CD4-positive, alpha-beta T cell treated with Interferon gamma for 1 hour (primary cell): Measurements from ENCODE around the gene C11orf65.

Experiments used
- DNase-seq: peaks from one replicate; pipeline ENCODE4 v3.0.0-alpha.2; 2020

The C11orf65 gene, protein sequence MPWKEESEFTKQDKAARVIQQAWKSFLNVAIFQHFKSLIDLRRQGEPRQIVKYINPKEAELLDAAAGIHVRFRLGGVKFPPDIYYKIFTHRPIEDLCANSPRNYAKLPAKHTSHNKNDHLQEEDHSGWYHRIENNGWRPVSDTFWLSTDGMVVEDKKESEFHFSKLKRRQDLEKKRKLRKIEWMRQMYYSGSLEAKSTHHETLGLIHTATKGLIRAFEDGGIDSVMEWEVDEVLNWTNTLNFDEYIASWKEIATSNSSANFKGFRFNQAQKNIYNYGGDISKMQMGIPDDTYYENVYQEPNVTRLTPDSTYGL

DNA sequence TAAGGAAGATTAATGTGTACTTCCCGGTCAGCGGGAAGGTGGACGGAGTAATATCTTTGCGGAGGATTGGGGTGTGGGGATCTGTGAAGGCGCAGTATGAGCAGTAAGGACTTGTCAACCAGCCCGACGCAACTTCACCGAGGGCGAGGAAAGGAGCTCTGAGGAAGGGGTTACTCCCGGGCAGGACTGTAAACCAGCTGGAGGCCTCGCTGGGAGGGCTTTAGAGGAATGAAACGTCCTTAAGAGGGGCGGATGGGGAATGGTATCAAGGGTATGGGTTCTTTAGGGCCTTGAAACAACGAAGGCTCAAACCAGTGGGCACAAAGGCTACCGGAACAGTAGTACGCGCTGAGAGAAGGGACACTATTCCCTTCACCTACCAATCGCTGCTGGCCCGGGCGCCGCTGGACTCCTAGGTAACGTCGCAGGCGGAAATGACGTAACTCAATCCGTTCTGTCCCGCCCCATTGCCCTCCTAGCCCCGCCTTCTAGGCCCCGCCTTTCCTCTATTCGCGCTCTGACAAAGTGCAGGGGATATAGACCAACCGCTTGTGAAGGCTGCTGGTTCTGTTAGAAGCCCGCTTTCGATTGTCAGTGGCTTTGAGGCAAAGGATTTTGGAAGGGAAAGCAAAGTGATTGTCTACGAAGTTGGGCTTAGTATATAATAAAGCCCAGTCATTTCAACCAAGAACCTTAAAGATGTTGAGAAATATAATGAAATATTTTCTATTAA lies at the start of gene C11orf65:
C11orf65 (minus strand) TSS at position 439 of the 733 bp plus-strand sequence. CDS start 5,970 bp downstream, outside the sequence.
- DNase-seq: peak; percentile 95

DNA sequence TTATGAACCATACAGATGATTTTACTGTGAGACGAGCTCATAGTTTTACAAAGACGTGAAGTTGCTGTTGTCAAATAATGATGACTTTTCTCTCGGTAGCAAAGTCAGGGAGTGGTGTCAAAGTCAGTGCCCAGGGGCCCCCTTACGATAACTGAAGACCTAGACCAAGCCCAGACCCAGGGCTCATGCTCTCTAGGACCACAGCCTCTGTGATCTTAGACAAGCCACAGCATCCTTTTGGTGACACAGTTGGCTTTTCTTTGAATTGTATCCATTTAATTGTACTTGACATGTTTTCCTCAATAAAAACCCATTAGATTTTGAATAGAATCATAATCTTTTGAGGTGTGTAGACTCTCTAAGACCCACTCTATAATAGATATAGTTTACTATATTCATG lies 48.8 kb upstream of the C11orf65 start:
- DNase-seq: no peak

DNA sequence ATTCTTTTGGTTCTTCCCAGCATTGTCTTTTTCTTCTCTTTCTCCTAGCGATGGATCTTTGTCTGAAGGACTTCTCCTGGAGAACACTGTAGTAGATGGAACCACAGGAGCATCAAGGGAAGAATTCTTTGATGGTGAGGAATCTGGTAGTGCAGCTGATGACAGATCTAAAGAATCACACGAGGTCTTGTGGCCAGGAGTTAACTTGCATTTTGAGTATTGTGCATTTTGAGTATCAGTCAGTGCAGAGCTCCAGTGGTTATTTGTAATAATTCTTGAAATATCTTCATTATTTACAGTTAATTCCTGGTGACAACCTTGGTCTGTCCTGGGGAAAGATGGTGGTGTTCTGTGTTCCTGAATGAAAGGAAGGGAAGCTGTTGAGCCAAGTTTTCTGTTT lies 45.4 kb upstream of the C11orf65 start:
- DNase-seq: no peak

DNA sequence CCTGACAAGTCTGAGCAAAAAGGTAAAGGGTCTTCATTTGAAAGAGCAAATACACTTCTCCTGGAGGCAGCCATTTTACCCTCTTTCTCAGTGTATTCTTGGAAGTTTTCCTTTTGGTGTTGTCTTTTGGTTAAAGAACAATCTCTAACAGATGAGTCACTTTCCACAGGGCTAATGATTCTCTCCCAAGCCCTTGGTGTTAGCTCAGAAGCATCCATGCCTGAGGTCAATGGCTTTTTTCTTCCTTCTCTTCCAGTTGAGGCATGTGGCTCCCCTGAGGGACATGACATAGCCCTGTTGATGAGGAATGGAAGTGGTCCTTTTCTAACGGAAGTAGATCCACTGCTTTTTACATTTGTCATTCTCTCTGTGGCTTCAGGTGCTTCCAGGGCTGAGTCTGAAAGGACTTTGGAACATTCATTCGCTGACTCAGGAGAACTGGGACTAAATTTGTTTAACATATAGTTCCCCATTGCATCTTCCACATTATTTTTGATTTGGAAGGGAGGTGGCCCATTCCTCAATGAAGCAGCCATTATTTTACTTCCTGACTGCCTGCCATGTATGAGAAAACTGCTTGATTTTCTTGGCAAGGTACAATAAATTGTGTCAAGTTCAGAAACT lies 44.6 kb upstream of the C11orf65 start:
- DNase-seq: no peak

DNA sequence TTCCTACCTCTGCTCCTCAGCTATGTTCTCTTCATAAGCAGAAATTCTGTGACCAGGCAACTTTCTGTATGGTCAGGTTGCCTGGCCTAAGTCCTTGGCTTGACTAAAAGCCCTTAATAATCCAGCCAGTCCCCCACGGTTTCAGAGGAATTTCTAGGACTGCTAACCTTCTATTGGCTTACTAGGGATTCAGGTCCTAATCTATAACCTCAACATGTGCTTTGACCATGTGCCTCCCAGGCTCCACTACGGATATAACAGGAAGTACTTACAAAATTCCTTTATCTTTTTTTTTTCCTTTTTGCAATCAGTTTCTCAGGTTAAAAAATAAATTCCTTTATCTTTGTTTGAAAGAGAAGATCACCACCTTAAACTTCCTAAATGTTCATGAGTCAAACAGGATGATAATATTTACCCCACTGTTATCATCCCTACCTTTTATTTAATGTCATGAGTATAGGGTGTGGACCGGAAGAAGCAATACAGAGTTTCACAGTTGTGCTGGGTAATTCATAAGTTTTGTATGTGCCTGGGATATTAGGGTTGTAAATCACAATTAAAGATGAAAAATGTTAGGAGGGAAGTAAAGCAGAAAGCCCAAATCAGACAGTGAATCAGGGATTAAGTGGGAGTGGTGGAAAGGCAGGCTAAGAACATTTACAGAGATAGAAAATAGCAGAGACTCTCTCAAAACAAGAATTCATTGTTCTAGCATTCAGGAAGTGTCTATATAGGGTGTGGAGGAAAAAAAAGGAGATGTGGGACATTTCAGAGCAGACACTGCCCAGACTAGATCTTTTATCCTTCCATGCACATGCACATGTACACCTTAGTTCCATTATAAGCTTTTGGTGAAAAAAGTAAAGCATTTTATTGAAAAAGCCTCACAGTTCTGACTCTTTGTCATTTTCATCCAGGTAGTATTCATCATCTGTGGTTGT lies 41.6 kb upstream of the C11orf65 start:
- no peak for DNase-seq

DNA sequence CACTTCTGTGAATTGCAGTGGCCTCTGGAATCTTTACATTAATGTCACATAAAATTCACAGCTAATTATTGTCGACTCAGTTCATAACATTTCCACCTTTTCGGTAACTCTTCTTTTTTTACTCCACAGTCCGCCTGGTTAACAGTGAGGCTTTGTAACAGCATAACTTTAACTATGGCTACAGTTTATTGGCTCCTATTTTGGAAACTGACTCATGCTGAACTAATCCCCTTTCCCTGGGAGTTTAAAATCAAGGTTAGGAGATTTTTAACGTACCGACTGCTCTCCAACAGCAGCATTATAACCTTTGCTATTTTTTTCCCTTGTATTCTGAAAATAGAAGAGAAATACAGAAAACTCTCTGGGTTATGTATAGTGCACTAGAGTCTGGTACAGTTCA lies 34.1 kb upstream of the C11orf65 start:
- DNase-seq: no peak

DNA sequence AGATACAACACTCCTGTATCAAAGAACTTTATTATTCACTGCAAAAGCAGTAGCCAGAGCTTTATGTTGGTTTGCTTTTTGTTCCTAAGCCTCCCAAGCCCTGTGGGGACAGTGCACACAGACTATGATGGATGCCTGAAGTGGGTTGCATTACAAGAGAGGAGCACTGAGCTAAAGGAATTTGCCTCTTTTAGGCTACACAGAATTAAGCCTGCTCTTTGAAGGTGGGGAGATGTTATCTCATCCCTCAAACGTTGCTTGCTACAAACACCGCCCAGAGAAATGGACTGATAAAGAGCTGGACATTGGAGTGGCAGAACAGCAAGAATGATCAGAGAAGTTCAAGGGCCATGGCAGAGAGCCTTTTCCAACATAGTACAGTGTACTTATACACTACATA lies 33.4 kb upstream of the C11orf65 start:
- DNase-seq: no peak

DNA sequence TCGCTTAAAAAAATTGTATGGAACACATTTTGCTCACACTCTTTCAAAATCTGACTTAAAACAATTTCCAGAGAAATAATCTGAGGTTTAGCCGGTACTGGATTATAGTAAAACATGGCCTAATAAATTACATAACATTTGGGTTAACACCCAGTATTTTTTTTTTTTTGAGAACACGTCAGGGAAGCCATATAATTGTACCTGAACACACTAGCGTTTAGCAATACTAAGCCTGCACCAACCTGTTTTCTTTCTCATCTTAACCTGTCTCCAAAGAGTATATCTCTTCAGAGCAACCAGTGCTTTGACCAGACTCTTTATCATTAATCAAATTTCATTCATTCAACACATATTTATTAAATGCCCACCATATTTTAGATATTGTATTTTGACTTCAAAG lies 32.8 kb upstream of the C11orf65 start:
- no peak for DNase-seq

DNA sequence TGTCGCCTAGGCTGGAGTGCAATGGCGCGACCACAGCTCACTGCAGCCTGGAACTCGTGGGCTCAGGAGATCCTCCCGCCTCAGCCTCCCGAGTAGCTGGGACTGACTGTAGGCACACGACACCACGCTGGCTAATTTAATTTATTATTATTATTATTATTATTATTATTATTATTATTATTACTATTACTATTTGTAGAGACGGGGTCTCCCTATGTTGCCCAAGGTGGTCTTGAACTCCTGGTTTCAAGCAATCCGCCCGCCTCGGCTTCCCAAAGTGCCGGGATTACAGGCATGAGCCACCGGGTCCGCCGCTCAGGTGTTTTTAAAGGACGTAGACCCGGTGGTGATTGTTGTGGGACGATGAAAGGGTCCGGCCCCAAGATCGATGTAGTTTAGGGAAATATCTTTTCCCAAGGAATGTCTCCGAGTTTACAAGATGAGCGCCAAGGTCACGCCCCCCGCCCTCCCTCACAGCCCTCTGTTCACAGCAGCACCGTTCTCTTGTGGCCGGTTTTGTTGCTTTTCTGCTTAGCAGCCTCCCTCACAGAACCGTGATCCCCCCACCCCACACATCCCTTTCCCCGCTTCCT lies 31.6 kb upstream of the C11orf65 start:
- DNase-seq: no peak

DNA sequence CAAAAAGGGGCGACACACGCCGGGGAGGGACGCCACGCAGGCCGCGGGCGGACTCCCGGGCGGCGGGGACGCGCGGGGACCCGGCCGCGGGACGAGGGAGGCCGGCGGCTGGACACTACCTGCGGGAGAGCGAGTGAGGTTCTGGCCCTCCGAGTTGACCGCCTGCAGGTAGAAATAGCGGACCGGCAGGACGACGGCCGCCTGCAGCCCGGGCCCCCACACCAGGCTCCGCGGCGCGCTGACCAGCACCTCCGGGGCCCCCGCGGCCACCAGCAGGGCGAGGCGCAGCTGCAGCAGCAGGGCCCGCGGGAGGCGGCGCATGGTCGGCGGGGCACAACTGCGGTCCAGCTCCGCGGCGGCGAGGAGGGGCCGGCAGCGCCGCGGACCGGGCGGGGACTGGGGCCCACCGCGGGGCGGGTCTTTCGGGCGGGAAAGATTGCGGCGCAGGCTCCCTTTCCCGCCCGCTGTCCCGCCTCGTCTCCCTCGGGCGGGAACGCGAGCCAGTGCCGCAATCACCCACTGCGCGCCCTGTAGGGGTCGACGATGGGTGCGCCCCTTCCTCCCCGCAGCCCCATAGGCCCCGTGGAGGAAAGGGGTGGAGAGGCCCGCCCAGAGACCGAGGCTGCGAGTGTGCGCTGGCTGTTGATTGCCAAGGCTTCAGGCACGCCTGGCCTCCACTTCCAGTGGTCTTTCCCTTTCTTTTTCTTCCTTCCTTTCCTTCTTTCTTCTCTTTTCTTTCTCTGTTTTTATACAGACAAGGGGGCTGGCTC lies 30.9 kb upstream of the C11orf65 start, which contains the start of gene POGLUT3:
POGLUT3 (minus strand) TSS at position 339 of the 770 bp plus-strand sequence; CDS start at position 321, 18 bp downstream.
- peak; percentile 32 for DNase-seq

DNA sequence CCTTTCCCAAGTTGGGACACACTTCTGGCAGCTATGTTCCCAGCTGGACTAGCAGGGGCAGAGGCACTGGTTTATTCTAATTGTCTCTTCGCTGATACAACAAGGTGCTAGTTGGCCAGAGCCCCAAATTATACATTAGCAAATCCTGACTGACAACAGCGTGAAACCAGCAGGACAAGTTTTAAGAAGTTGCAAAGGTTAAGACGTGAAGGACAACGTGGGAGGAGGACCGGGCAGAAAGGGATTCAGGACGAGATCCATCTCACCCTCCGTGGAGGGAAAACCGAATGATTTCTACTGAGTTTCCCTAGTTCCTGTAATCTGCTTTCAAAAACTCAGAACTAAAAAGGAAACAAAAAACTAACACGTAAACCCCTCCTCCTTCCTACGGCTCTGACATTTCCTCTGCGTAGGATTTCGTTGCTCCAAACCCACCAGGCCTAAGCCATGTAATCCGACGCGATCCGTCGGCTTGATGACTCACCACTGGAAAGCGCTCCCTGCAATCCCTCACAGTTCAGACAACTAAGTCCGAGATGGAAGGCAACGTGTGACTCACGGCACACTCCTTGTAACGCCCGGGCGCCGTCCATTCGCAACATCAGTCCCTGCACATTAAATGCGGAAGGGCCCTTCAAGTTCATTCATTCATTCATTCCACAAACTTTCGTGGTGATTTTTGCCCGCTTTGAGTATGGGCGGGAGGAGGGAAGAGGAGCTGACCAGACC lies 30.2 kb upstream of the C11orf65 start:
- peak; percentile 83 for DNase-seq

DNA sequence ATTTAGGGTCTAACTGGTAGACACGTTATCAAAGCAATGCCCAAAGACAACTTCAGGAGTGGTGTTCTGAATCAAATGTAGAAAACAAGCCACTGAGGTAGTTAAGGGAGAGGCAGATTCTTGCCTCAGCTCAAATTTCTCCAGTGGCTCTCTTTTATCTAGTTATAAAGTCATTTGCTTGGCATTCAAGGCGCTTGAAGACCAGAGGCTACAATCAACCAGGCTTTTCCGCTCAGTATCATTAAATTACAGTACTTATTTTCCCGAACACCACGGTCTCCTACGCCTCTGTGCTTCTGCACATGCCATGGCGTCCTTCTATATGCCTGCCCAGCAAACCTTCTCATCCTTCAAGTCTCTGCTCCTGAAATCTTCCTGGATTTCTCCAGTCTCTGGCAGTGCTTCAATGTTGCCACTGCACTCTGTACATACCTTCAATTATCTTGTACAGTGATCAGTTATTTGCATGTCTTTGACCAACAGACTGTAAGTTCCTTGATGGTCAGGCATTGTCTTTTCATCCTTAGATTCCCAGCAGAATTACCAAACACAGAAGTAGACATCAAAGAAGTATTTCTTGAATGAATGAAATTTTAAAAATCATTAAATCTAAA lies 29.4 kb upstream of the C11orf65 start:
- DNase-seq: no peak

DNA sequence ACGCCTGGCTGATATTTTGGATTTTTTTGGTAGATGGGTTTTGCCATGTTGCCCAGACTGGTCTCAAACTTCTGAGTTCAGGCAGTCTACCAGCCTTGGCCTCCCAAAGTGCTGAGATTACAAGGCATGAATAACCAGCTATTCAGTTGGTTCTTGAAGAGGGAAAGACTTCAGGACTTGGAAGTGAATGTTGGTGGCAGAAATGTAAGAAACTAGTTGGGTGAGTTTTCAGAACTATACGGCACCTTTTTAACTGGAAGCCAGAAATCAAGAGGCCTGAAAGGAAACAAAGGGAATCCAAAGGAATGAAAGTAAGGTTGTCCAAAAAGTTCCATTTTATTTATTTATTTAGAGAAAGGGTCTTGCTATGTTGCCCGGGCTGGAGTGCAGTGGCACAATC lies 28.0 kb upstream of the C11orf65 start:
- DNase-seq: no peak

DNA sequence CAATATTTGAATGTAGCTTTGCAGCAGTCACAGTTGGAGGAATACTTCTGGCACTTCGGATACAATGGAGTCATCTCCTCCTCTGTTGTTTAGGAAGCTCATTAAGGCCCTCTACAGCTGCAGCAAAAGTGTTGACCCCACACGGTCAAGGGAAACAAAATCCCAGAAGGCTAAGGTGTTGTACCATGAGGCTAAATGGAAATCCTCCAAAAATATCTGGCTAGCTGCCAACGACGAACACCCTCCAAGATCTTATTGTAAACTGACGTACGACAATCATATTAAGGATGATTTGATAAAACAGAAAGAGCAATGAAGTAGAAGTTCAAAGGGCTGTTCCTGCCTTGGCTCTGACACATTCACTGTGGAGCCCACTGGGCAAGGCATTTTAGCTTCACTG lies 26.9 kb upstream of the C11orf65 start:
- no peak for DNase-seq

DNA sequence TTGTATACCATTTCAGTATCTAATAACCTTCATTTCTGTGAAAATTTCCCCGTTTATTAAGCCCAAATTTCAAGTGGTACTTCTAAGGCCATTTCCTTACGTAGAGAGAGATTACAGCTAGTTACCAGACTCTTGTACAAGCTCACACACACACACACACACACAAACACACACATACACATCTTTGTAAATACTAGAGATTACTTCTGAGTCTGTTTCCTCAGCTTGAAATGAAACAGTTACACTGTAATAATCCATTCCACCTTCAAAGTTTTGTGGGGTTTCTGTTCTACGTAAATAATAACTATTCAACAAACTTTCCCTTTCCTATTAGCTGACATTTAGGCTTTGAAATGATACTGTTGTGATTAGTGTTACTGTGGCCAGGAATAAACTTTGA lies 24.6 kb upstream of the C11orf65 start:
- no peak for DNase-seq

DNA sequence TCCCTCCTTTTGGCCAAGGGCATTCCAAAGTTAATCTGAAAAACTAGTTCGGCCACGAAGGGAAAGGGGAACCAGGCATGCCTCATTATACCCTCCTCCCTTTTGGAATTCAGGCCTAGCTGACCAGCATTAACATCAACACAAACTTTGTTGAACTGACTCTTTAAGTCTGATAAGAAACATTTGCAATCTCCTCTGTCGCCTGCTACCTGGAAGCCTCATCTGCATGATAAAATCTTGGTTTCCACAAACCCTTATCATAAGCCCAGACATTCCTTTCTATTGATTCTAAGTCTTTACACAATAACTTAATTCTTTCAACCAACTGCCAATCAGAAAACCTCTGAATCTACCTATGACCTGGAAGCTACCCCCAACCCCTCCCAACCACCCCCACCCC lies 19.5 kb upstream of the C11orf65 start:
- no peak for DNase-seq

DNA sequence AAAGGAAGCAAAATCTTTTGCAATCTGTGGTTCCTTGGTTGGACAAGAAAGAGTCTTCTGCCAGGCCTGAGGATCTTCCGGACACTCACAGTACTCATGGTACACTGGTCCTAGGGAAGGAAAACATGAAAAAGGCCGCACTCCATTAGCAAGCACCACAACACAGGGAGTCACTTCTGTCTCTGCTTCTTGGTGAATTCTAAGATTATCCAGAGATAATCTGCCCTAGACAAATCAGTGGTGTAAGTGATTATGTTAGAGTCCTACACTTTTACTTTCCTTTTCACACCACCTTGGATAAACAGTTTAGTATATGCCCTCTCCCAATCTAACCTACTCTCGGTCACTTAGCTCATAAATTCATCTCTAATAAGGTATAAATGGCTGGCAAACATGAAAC lies 19.0 kb upstream of the C11orf65 start:
- no peak for DNase-seq

DNA sequence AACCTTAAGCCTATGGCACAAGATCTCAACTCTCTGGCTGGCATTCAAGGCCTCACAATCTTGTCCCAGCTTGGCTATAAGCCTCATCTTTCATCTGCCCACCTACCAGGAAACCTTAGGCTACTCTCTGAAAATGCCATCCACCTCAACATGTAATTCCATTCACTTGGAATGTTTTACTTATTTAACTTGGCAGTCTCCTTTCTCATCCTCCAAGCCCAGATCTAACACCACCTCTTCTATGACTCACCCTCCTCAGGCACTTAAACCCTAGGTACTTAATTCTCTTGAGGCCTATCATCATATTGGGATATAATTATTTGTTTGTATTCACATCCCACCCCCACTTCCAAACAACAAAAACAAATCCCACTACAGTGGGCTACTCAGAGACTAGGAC lies 15.8 kb upstream of the C11orf65 start:
- no peak for DNase-seq

DNA sequence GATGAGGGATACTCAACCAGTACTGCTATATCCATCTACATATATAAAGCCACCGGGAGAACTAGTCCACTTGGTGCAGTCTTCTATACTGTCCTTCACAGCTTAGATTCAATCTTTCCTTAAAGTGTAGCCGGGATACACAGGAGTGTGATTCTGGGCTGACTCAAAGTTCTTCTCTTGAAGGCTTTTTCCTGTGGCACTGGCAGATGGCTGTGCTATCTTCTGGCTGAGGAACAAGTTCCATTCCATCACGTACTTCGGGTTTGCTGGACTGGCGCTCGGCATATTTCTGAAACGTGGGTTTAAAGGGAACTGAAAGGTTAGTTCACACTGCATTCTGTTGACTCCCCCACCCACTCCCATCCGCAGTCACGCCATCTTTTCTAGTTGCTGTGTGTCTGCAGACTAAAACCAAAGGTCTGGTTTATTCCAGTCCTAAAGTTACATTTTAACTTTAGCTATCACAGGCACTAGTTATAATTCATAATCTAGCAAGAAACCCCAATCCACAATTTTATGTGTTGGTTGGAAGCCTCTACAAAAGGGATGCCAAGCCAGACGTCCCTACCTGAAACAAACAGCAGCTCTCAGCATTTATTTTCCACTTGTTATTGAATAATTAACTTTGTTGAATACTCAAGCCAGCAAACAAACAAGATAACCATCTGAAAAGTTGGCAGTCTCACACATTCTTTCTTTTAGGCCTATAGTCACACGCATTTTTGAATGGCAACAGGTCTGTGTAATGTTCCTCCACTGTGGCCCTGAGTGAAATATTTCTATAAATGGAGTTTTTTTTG lies 7.5 kb upstream of the C11orf65 start:
- DNase-seq: no peak

DNA sequence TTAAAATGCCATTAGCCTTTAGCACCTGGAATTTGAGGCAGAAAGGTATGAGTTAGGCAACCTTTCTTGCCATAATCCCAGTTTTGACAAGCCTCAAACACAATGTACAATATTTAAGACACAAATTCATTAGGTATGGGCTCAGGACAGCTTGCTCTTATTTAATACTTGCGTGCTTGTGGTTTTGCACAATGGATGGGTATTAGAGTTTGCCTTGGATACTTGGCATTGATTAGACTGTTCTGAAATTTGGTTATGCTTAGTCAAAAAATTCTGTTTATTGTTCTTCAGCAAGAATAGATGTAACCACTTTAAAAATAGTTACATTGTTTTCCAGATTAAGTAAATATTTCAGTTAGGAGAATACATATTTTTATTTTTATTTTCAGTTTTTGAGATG lies 5.4 kb upstream of the C11orf65 start:
- no peak for DNase-seq
